HepG2 (cell line): ENCODE data around the gene SKIDA1. TPM values are rescaled to one million over a fixed set of nuclear protein-coding genes. Genes with fewer than 3 reads are reported as not detected.

Experiments used
- ARHGAP35 ChIP-seq: sonication (generic); formaldehyde crosslinking; IDR thresholded peaks from 2 replicates; pipeline ENCODE4 v1.9.0; 2022; ENCODE audit warnings: mild to moderate bottlenecking, inconsistent platforms, moderate library complexity, missing genetic modification reagents, borderline replicate concordance
- BRCA1 ChIP-seq: sonication (generic); formaldehyde crosslinking; IDR thresholded peaks from 2 replicates; pipeline ENCODE4 v1.4.0; 2020; ENCODE audit warnings: missing genetic modification reagents
- FOXA1 ChIP-seq, 2 experiments: fragments of 450-650 bp in 1 of 2; sonication (generic) in 1 of 2; formaldehyde crosslinking in 1 of 2; IDR thresholded peaks; 2 replicates each; pipeline versions ENCODE4 v1.4.0 to v1.6.1; 2016 to 2020; ENCODE audit warnings: missing genetic modification reagents in 1 of 2
- FOXP4 ChIP-seq: sonication (generic); formaldehyde crosslinking; IDR thresholded peaks from 2 replicates; pipeline ENCODE4 v1.4.0; 2020; ENCODE audit warnings: missing genetic modification reagents
- GFI1 ChIP-seq: sonication (generic); formaldehyde crosslinking; IDR thresholded peaks from 2 replicates; pipeline ENCODE4 v1.5.0; 2020; ENCODE audit warnings: missing genetic modification reagents, mild to moderate bottlenecking, borderline replicate concordance
- KIAA2018 ChIP-seq: sonication (generic); formaldehyde crosslinking; IDR thresholded peaks from 2 replicates; pipeline ENCODE4 v1.5.0; 2020; ENCODE audit warnings: mild to moderate bottlenecking, missing genetic modification reagents, borderline replicate concordance
- PBX2 ChIP-seq: IDR thresholded peaks from 2 replicates; pipeline ENCODE4 v1.6.1; 2016; ENCODE audit warnings: control low read depth
- SNAPC2 ChIP-seq: sonication (generic); formaldehyde crosslinking; IDR thresholded peaks from 2 replicates; pipeline ENCODE4 v1.8.1; 2022; ENCODE audit warnings: mild to moderate bottlenecking, missing genetic modification reagents
- SNRNP70 ChIP-seq: fragments of 200-400 bp; formaldehyde crosslinking; IDR thresholded peaks from 2 replicates; pipeline ENCODE4 v1.6.1; 2017; ENCODE audit warnings: mild to moderate bottlenecking, low read depth, low read length, moderate library complexity
- SSRP1 ChIP-seq: IDR thresholded peaks from 2 replicates; pipeline ENCODE4 v1.6.1; 2016; ENCODE audit warnings: control low read depth
- ZBTB3 ChIP-seq: sonication (generic); formaldehyde crosslinking; IDR thresholded peaks from 2 replicates; pipeline ENCODE4 v1.4.0; 2020; ENCODE audit warnings: low read depth, mild to moderate bottlenecking, moderate library complexity, missing genetic modification reagents, borderline replicate concordance
- ZEB1 ChIP-seq: IDR thresholded peaks from 2 replicates; pipeline ENCODE4 v1.6.1; 2012; ENCODE audit warnings: mild to moderate bottlenecking, low read depth, inconsistent platforms; ENCODE audit not compliant: insufficient replicate concordance
- ZFX ChIP-seq: sonication (generic); formaldehyde crosslinking; IDR thresholded peaks from 2 replicates; pipeline ENCODE4 v1.4.0; 2020; ENCODE audit warnings: mild to moderate bottlenecking, low read depth, missing genetic modification reagents, moderate library complexity
- ZNF101 ChIP-seq: sonication (generic); formaldehyde crosslinking; IDR thresholded peaks from 2 replicates; pipeline ENCODE4 v1.4.0; 2020; ENCODE audit warnings: mild to moderate bottlenecking, low read depth, missing genetic modification reagents, borderline replicate concordance
- ZNF558 ChIP-seq: sonication (generic); formaldehyde crosslinking; IDR thresholded peaks from 2 replicates; pipeline ENCODE4 v1.9.0; 2022; ENCODE audit warnings: mild to moderate bottlenecking, missing genetic modification reagents, borderline replicate concordance
- polyA plus RNA-seq, 8 experiments: library from polyadenylated mRNA; depleted of rRNA in 3 of 8; stranded (reverse) in 7 of 8; unstranded in 1 of 8; fragments of >200 nt; fragmentation: Illumina TruSeq in 4 of 8; extraction: Trizol in 4 of 8; gene quantifications; 2 replicates each; pipeline versions ENCODE4 v1.2.1 to v1.2.3, GENCODE V29; 2011 to 2016; ENCODE audit warnings: low read depth in 4 of 8, missing spikeins in 1 of 8, mixed read lengths in 1 of 8; ENCODE audit not compliant: insufficient read depth in 1 of 8
- total RNA-seq, 5 experiments: library from RNA; depleted of rRNA; stranded (reverse); fragments of >200 nt; fragmentation: Illumina TruSeq; extraction: Trizol; gene quantifications; 2 replicates each; pipeline ENCODE4 v1.2.3, GENCODE V29; 2016; ENCODE audit warnings: low read depth in 1 of 5

Gene SKIDA1
- total and polyA plus RNA-seq, 2 of the 13 experiments (the other 11 are each of a cell fraction or from before 2014, with no cell fraction given), result 0.73 to 1.5 TPM

- TF ChIP-seq ZNF101 (CRISPR knock-in tag) (peak; percentile 59; the same call in 1 of the 2 replicates), SNRNP70 (no peak), PBX2 (CRISPR knock-in tag) (no peak), ZEB1 (no peak), ZBTB3 (no peak; the same call in 1 of the 2 replicates), FOXA1 (IDR thresholded peaks at IDR 0.05) (no peak), FOXA1 (CRISPR knock-in tag; IDR thresholded peaks at IDR 0.05) (no peak), GFI1 (CRISPR knock-in tag) (peak; percentile 69; the same call in 1 of the 2 replicates), SNAPC2 (CRISPR knock-in tag) (peak; percentile 93), ZNF558 (CRISPR knock-in tag) (peak; percentile 95), BRCA1 (CRISPR knock-in tag) (no peak; the same call in 1 of the 2 replicates), ZFX (peak; percentile 48), ARHGAP35 (CRISPR knock-in tag) (peak; percentile 87; the same call in 1 of the 2 replicates), FOXP4 (CRISPR knock-in tag) (peak; percentile 87), KIAA2018 (no peak), SSRP1 (CRISPR knock-in tag) (no peak)
These were observed 29.6 kb downstream of the SKIDA1 start (continued) for GRCh38 chr10:21495752-21496342.
